Measurements from ENCODE around the gene GNL3. TPM values are rescaled to one million over a fixed set of nuclear protein-coding genes. Genes with fewer than 3 reads are reported as not detected.
A peak's percentile ranks its signal among the peaks of the same experiment; 100 is the strongest.

The GNL3 gene
- total RNA-seq, 1 experiment from 2014 or later = 113 TPM

GRCh38 chr3:52688266-52688665, 2.4 kb downstream of the GNL3 start:
- no peaks in the 10 kb centered on the region for H3K27me3 Mint-ChIP-seq (ENCODE audit: unreplicated experiment)
- intact Hi-C loops (cut with micrococcal nuclease; ENCODE audit: unreplicated experiment) = loop anchor here (10.0 kb wide), 1 partner anchor 153 kb away; the partner anchor contains the start of genes NT5DC2 and UQCC5
- no peaks in the 10 kb centered on the region for H3K9me3 Mint-ChIP-seq (ENCODE audit: low read depth, unreplicated experiment)
- no TSS peak for BruUV-seq (replicated peaks)
- H3K4me3 Mint-ChIP-seq (ENCODE audit: low read depth, unreplicated experiment) = no peak overlapping the region
- CTCF ChIA-PET = no interaction called here
- DNase-seq = no peak
- peaks cover 12% of the 10 kb centered on the region for H3K4me1 Mint-ChIP-seq (ENCODE audit: low read depth, unreplicated experiment)
- no peak for TF ChIP-seq CTCF (IDR thresholded peaks at IDR 0.05; ENCODE audit: unreplicated experiment)
- H3K36me3 Mint-ChIP-seq (ENCODE audit: insufficient read depth, unreplicated experiment) = peaks cover 85% of the 10 kb centered on the region
- no peak overlapping the region for H3K27ac Mint-ChIP-seq (ENCODE audit: unreplicated experiment)

- no peak overlapping the region for H3K27ac Mint-ChIP-seq (ENCODE audit: unreplicated experiment)
- intact Hi-C loops (cut with micrococcal nuclease; ENCODE audit: unreplicated experiment) = loop anchor here (10.0 kb wide), 1 partner anchor 154 kb away; the partner anchor contains the start of genes NT5DC2 and UQCC5
- CTCF ChIA-PET = no interaction called here
- no peak overlapping the region for H3K4me3 Mint-ChIP-seq (ENCODE audit: low read depth, unreplicated experiment)
- H3K9me3 Mint-ChIP-seq (ENCODE audit: low read depth, unreplicated experiment) = no peaks in the 10 kb centered on the region
- H3K36me3 Mint-ChIP-seq (ENCODE audit: insufficient read depth, unreplicated experiment) = peaks cover 94% of the 10 kb centered on the region
- TF ChIP-seq CTCF (IDR thresholded peaks at IDR 0.05; ENCODE audit: unreplicated experiment) = no peak
- no peak for DNase-seq
- BruUV-seq (replicated peaks) = no TSS peak
- peaks cover 19% of the 10 kb centered on the region for H3K4me1 Mint-ChIP-seq (ENCODE audit: low read depth, unreplicated experiment)
- no peaks in the 10 kb centered on the region for H3K27me3 Mint-ChIP-seq (ENCODE audit: unreplicated experiment)
These were observed 3.3 kb downstream of the GNL3 start for GRCh38 chr3:52689151-52689550.

GRCh38 chr3:52690560-52690959, 4.7 kb downstream of the GNL3 start:
- Mint-ChIP-seq H3K27me3 (ENCODE audit: unreplicated experiment) (no peaks in the 10 kb centered on the region), H3K36me3 (ENCODE audit: insufficient read depth, unreplicated experiment) (peaks cover 95% of the 10 kb centered on the region), H3K9me3 (ENCODE audit: low read depth, unreplicated experiment) (no peaks in the 10 kb centered on the region), H3K4me1 (ENCODE audit: low read depth, unreplicated experiment) (peaks cover 19% of the 10 kb centered on the region), H3K4me3 (ENCODE audit: low read depth, unreplicated experiment) (no peak overlapping the region), H3K27ac (ENCODE audit: unreplicated experiment) (no peak overlapping the region)
- no peak for TF ChIP-seq CTCF (IDR thresholded peaks at IDR 0.05; ENCODE audit: unreplicated experiment)
- BruUV-seq (replicated peaks) = no TSS peak
- CTCF ChIA-PET = no interaction called here
- intact Hi-C loops (cut with micrococcal nuclease; ENCODE audit: unreplicated experiment) = no loop called here
- DNase-seq = no peak

GRCh38 chr3:52693071-52693470, 7.2 kb downstream of the GNL3 start:
- CTCF ChIA-PET = interaction anchor here (0.8 kb wide), 1 partner anchor 14 kb away, joined by 3 read pairs; no protein-coding TSS in a partner anchor
- H3K4me1 Mint-ChIP-seq (ENCODE audit: low read depth, unreplicated experiment) = peaks cover 19% of the 10 kb centered on the region

More at GRCh38 chr3:52693071-52693470, 7.2 kb downstream of the GNL3 start:
- no peak for TF ChIP-seq CTCF (IDR thresholded peaks at IDR 0.05; ENCODE audit: unreplicated experiment)
- intact Hi-C loops (cut with micrococcal nuclease; ENCODE audit: unreplicated experiment) = no loop called here
- no TSS peak for BruUV-seq (replicated peaks)
- Mint-ChIP-seq H3K9me3 (ENCODE audit: low read depth, unreplicated experiment) (no peaks in the 10 kb centered on the region), H3K27me3 (ENCODE audit: unreplicated experiment) (no peaks in the 10 kb centered on the region), H3K27ac (ENCODE audit: unreplicated experiment) (peak overlapping the region; percentile 6), H3K36me3 (ENCODE audit: insufficient read depth, unreplicated experiment) (peaks cover 90% of the 10 kb centered on the region), H3K4me3 (ENCODE audit: low read depth, unreplicated experiment) (no peak overlapping the region)
- DNase-seq = no peak
